Measurements from ENCODE around the gene NCKAP5L. TPM values are rescaled to one million over a fixed set of nuclear protein-coding genes. Genes with fewer than 3 reads are reported as not detected.

NCKAP5L gene
- total RNA-seq, 2 donors from 2014 or later: 10.1 to 13.2 TPM

GRCh38 chr12:49744363-49744885, 83.8 kb downstream of the NCKAP5L start:
- Histone ChIP-seq H3K36me3 (replicated peaks in 1 of 2; ENCODE audit: insufficient read depth in 1 of 2, low read depth in 2 of 2) (no peaks in the 10 kb centered on the region), H3K4me1 (peaks cover 60% of the 10 kb centered on the region), H3K4me3 (no peak overlapping the region), H3K9me3 (no peaks in the 10 kb centered on the region), H3K27me3 (no peaks in the 10 kb centered on the region), H3K27ac (no peak overlapping the region)
- ATAC-seq: no peak
- 37 to 46% methylated on average over 3 of the region's 3 CpGs for WGBS, 2 donors
- intact Hi-C loops (cut with DNase I): no loop called here
- TF ChIP-seq, protein P1, sequence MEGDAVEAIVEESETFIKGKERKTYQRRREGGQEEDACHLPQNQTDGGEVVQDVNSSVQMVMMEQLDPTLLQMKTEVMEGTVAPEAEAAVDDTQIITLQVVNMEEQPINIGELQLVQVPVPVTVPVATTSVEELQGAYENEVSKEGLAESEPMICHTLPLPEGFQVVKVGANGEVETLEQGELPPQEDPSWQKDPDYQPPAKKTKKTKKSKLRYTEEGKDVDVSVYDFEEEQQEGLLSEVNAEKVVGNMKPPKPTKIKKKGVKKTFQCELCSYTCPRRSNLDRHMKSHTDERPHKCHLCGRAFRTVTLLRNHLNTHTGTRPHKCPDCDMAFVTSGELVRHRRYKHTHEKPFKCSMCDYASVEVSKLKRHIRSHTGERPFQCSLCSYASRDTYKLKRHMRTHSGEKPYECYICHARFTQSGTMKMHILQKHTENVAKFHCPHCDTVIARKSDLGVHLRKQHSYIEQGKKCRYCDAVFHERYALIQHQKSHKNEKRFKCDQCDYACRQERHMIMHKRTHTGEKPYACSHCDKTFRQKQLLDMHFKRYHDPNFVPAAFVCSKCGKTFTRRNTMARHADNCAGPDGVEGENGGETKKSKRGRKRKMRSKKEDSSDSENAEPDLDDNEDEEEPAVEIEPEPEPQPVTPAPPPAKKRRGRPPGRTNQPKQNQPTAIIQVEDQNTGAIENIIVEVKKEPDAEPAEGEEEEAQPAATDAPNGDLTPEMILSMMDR (IDR thresholded peaks at IDR 0.05): no peak
- no peak for TF ChIP-seq POLR2A (IDR thresholded peaks at IDR 0.05)
- no peak for DNase-seq

- peaks cover 39% of the 10 kb centered on the region for H3K4me1 ChIP-seq
- intact Hi-C loops (cut with DNase I): no loop called here
- WGBS, 2 donors: 0% methylated on average over 4 to 35 of the region's 35 CpGs
These were observed 86.2 kb downstream of the NCKAP5L start for GRCh38 chr12:49741882-49742620.

More at GRCh38 chr12:49741882-49742620, 86.2 kb downstream of the NCKAP5L start:
- peak; percentile 74 for ATAC-seq
- DNase-seq: peak; percentile 90 to 95 (median 93)
- H3K9me3 ChIP-seq: no peaks in the 10 kb centered on the region
- H3K4me3 ChIP-seq: peak overlapping the region; percentile 48 to 51
- TF ChIP-seq, protein P1 (IDR thresholded peaks at IDR 0.05): no peak
- TF ChIP-seq POLR2A (IDR thresholded peaks at IDR 0.05): no peak
- no peaks in the 10 kb centered on the region for H3K36me3 ChIP-seq (replicated peaks in 1 of 2; ENCODE audit: insufficient read depth in 1 of 2, low read depth in 2 of 2)
- no peaks in the 10 kb centered on the region for H3K27me3 ChIP-seq
- H3K27ac ChIP-seq: peak overlapping the region; percentile 96 to 98 (median 98)

Small RNA genes lying within 50 kb of the gene (small RNA-seq; reads per million reads assigned to genes)
- gene LSM6P2: not detected

Other genes starting within 250 kb of the NCKAP5L start
- gene FAM186B, start 222.8 kb downstream of the NCKAP5L start, total RNA-seq: under 1 TPM in 1 of 2 donors, not detected in 1; 0.78 TPM
- gene PRPF40B, start 204.9 kb downstream of the NCKAP5L start, total RNA-seq: 1 to 10 TPM; 6.3 to 9.3 TPM
- gene FMNL3, start 121.0 kb downstream of the NCKAP5L start, total RNA-seq: 1 to 10 TPM; 3.0 to 6.2 TPM
- 100 to 1,000 TPM; 234 to 256 TPM for gene TMBIM6, start 86.9 kb downstream of the NCKAP5L start, total RNA-seq
- 1 to 10 TPM; 1.3 to 3.6 TPM for gene BCDIN3D, start 14.7 kb upstream of the NCKAP5L start, total RNA-seq
- 1 to 10 TPM; 1.0 to 4.9 TPM for gene FAIM2, start 75.5 kb upstream of the NCKAP5L start, total RNA-seq
- gene AQP2, start 122.3 kb upstream of the NCKAP5L start, total RNA-seq: not detected
- 1 to 10 TPM; 1.3 to 2.1 TPM for gene AQP5, start 133.5 kb upstream of the NCKAP5L start, total RNA-seq
- not detected for gene AQP6, start 144.5 kb upstream of the NCKAP5L start, total RNA-seq
- gene RACGAP1, start 197.1 kb upstream of the NCKAP5L start, total RNA-seq: 1 to 10 TPM; 3.9 to 4.6 TPM
- gene ASIC1, start 229.2 kb upstream of the NCKAP5L start, total RNA-seq: under 1 TPM; 0.52 to 0.99 TPM

Data from body of pancreas (tissue), 4 donors.